ENCODE data around the gene DOCK9. TPM values are rescaled to one million over a fixed set of nuclear protein-coding genes. Genes with fewer than 3 reads are reported as not detected.

Gene DOCK9
- total RNA-seq, 1 donor from 2014 or later: 339 TPM

GRCh38 chr13:98988780-98989179 lies 10.9 kb upstream of the DOCK9 start:
- Mint-ChIP-seq H3K27ac (ENCODE audit: unreplicated experiment) (no peak overlapping the region), H3K4me3 (ENCODE audit: unreplicated experiment) (no peak overlapping the region), H3K9me3 (ENCODE audit: unreplicated experiment) (no peaks in the 10 kb centered on the region), H3K27me3 (ENCODE audit: unreplicated experiment) (no peaks in the 10 kb centered on the region), H3K36me3 (ENCODE audit: low read depth, unreplicated experiment) (no peaks in the 10 kb centered on the region), H3K4me1 (ENCODE audit: unreplicated experiment) (peaks cover 59% of the 10 kb centered on the region)
- no peak for DNase-seq (ENCODE audit: low spot score)
- no peak for TF ChIP-seq CTCF (IDR thresholded peaks at IDR 0.05; ENCODE audit: unreplicated experiment)

- no peak for DNase-seq (ENCODE audit: low spot score)
- Mint-ChIP-seq H3K4me1 (ENCODE audit: unreplicated experiment) (peaks cover 61% of the 10 kb centered on the region), H3K36me3 (ENCODE audit: low read depth, unreplicated experiment) (no peaks in the 10 kb centered on the region), H3K4me3 (ENCODE audit: unreplicated experiment) (no peak overlapping the region), H3K27me3 (ENCODE audit: unreplicated experiment) (no peaks in the 10 kb centered on the region), H3K27ac (ENCODE audit: unreplicated experiment) (no peak overlapping the region), H3K9me3 (ENCODE audit: unreplicated experiment) (no peaks in the 10 kb centered on the region)
- TF ChIP-seq CTCF (IDR thresholded peaks at IDR 0.05; ENCODE audit: unreplicated experiment): no peak
Measured at GRCh38 chr13:98988277-98988676, 10.4 kb upstream of the DOCK9 start.

GRCh38 chr13:98987275-98987674 lies 9.4 kb upstream of the DOCK9 start:
- Mint-ChIP-seq H3K4me1 (ENCODE audit: unreplicated experiment) (peaks cover 66% of the 10 kb centered on the region), H3K36me3 (ENCODE audit: low read depth, unreplicated experiment) (no peaks in the 10 kb centered on the region), H3K9me3 (ENCODE audit: unreplicated experiment) (no peaks in the 10 kb centered on the region), H3K4me3 (ENCODE audit: unreplicated experiment) (no peak overlapping the region), H3K27me3 (ENCODE audit: unreplicated experiment) (no peaks in the 10 kb centered on the region), H3K27ac (ENCODE audit: unreplicated experiment) (peak overlapping the region; percentile 2)
- TF ChIP-seq CTCF (IDR thresholded peaks at IDR 0.05; ENCODE audit: unreplicated experiment): no peak
- DNase-seq (ENCODE audit: low spot score): no peak

- no peak for TF ChIP-seq CTCF (IDR thresholded peaks at IDR 0.05; ENCODE audit: unreplicated experiment)
- no peak overlapping the region for H3K4me3 Mint-ChIP-seq (ENCODE audit: unreplicated experiment)
- H3K27ac Mint-ChIP-seq (ENCODE audit: unreplicated experiment): peak overlapping the region; percentile 67
- no peaks in the 10 kb centered on the region for H3K9me3 Mint-ChIP-seq (ENCODE audit: unreplicated experiment)
- no peaks in the 10 kb centered on the region for H3K27me3 Mint-ChIP-seq (ENCODE audit: unreplicated experiment)
- H3K36me3 Mint-ChIP-seq (ENCODE audit: low read depth, unreplicated experiment): no peaks in the 10 kb centered on the region
- H3K4me1 Mint-ChIP-seq (ENCODE audit: unreplicated experiment): peaks cover 76% of the 10 kb centered on the region
- no peak for DNase-seq (ENCODE audit: low spot score)
Measured at GRCh38 chr13:98986226-98986846, 8.5 kb upstream of the DOCK9 start.

GRCh38 chr13:98985591-98985990 lies 7.7 kb upstream of the DOCK9 start:
- no peaks in the 10 kb centered on the region for H3K36me3 Mint-ChIP-seq (ENCODE audit: low read depth, unreplicated experiment)
- peaks cover 82% of the 10 kb centered on the region for H3K4me1 Mint-ChIP-seq (ENCODE audit: unreplicated experiment)
- H3K4me3 Mint-ChIP-seq (ENCODE audit: unreplicated experiment): peak overlapping the region; percentile 28
- TF ChIP-seq CTCF (IDR thresholded peaks at IDR 0.05; ENCODE audit: unreplicated experiment): no peak
- H3K27ac Mint-ChIP-seq (ENCODE audit: unreplicated experiment): no peak overlapping the region
- H3K27me3 Mint-ChIP-seq (ENCODE audit: unreplicated experiment): no peaks in the 10 kb centered on the region
- no peak for DNase-seq (ENCODE audit: low spot score)
- H3K9me3 Mint-ChIP-seq (ENCODE audit: unreplicated experiment): no peaks in the 10 kb centered on the region

Measured in endothelial cell (in vitro differentiated cells).